ELF-1 (cell line): ENCODE measurements around the gene RORB.

ENCODE experiments used
- DNase-seq: peaks from one replicate; pipeline ENCODE4 v3.0.0-alpha.2; 2016; ENCODE audit warnings: low read depth, low spot score

The RORB gene

GRCh38 chr9:74496819-74497747 lies at the start of gene RORB:
Gene RORB, plus strand, starts transcription at chr9:74497335. Its CDS starts 642 bp downstream, at chr9:74497977.
- peak; percentile 81 for DNase-seq

GRCh38 chr9:74447451-74448193 lies 49.5 kb upstream of the RORB start:
- DNase-seq = no peak

GRCh38 chr9:74449060-74449459 lies 48.1 kb upstream of the RORB start:
- no peak for DNase-seq

- no peak for DNase-seq
Observed at GRCh38 chr9:74458832-74459231, 38.3 kb upstream of the RORB start.

GRCh38 chr9:74463825-74464224 lies 33.3 kb upstream of the RORB start:
- DNase-seq = no peak

GRCh38 chr9:74478606-74479005 lies 18.5 kb upstream of the RORB start:
- DNase-seq = no peak

GRCh38 chr9:74479711-74480110 lies 17.4 kb upstream of the RORB start:
- no peak for DNase-seq

- DNase-seq = no peak
Observed at GRCh38 chr9:74487395-74487794, 9.7 kb upstream of the RORB start.

- no peak for DNase-seq
Observed at GRCh38 chr9:74493512-74493911, 3.6 kb upstream of the RORB start.

- DNase-seq = no peak
Observed at GRCh38 chr9:74494490-74494889, 2.6 kb upstream of the RORB start.

- no peak for DNase-seq
Observed at GRCh38 chr9:74496406-74496805, 729 bp upstream of the RORB start.

- peak; percentile 51 for DNase-seq
Observed at GRCh38 chr9:74497748-74498620, 849 bp downstream of the RORB start.

- DNase-seq = peak; percentile 47
Observed at GRCh38 chr9:74498621-74499095, 1.5 kb downstream of the RORB start.

GRCh38 chr9:74499111-74499601 lies 2.0 kb downstream of the RORB start:
- peak; percentile 18 for DNase-seq

GRCh38 chr9:74499770-74500583 lies 2.8 kb downstream of the RORB start:
- DNase-seq = peak; percentile 34

- DNase-seq = peak; percentile 70
Observed at GRCh38 chr9:74500584-74500924, 3.4 kb downstream of the RORB start.

- DNase-seq = no peak
Observed at GRCh38 chr9:74501570-74501969, 4.4 kb downstream of the RORB start.

GRCh38 chr9:74503219-74503618 lies 6.1 kb downstream of the RORB start:
- DNase-seq = no peak

GRCh38 chr9:74503666-74504065 lies 6.5 kb downstream of the RORB start:
- DNase-seq = no peak

GRCh38 chr9:74511333-74511732 lies 14.2 kb downstream of the RORB start:
- no peak for DNase-seq

GRCh38 chr9:74512416-74512815 lies 15.3 kb downstream of the RORB start:
- no peak for DNase-seq
